NCI-H526 treated with DMSO at 0.1 percent for 48 hours (cell line): ENCODE data around the gene CCNY.
"Not testable (repeated sequence)": the region's sequence is repeated elsewhere in the genome, so short reads cannot be mapped to it uniquely, and the experiment has no call there.

ENCODE experiments used
- DNase-seq: peaks from one replicate; lab custom pipeline; 2025; lab: John Stamatoyannopoulos, UW

Gene CCNY

DNA sequence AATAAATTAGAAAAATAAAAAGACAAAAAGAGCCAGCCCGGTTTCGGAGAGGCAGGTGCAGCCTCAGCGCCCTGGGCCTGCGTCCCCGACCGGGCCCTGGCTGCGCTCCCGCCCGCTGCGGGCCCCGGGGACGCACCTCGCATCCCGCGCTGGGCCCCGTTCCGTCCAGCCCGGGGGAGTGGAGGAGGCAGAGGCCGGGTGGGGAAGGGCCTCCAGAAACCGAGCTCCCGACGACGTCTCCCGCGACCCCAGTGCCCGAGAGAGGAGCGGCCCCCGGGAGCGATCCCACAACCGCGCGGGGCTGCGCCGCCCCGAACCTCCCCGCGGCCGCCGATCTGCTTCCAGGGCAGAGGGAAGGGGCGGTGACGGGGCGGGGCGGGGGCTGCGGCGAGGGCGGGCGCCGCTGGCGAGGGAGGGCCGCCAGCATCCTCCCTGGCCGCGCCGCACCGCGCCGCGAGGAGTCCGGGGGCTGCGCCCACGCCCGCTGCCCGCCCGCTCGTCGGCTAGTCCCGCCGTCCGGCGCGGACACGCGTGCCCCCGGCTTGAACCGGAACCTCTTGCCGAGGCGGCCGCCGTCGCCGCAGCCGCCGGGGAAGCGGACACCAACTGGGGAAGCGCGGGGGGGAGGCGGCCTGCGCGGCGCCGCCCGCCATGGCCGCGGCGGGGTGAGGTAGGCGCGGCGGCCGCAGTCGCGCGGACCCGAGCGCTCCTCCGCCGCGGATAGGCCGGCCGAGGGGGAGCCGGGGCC lies at the start of gene CCNY:
Gene CCNY (plus strand): TSS at position 426 of the 748 bp plus-strand sequence. CDS start 545 bp downstream, outside the sequence.
- peak; percentile 16 for DNase-seq

DNA sequence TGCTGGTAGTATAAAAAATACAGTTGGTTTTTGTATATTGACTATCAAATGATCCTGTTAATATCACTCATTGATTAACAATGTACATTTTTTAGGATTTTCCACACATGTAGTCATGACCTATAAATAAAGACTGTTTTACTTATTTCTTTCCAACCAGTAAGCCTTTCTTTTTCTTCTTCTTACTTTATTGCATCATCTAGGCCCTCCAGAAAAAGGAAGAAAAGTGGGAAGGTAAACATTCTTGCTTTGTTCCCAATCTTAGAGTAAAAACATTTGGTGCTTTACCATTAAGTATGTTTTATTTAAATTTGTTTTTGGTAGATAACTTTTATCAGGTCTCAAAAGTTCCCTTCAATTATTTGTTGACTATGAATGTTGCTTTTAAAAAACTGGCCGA lies 47.1 kb upstream of the CCNY start:
- DNase-seq, result no peak

DNA sequence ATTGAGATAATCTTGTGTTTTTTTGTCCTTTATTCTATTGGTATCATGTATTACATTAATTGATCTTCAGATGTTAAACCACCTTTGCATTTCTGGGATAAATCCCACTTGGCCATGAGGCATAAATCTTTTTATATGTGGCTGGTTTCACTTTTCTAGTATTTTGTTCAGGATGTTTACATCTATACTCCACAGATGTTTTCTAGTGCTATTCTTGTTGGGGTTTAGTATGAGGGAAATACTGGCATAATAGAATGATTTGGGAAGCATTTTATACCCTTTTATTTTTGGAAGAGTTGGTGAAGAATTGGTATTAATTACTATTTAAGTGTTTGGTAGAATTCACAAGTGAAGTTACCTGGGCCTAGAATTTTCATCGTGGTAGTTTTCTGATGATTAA lies 41.8 kb upstream of the CCNY start:
- DNase-seq, result no peak

DNA sequence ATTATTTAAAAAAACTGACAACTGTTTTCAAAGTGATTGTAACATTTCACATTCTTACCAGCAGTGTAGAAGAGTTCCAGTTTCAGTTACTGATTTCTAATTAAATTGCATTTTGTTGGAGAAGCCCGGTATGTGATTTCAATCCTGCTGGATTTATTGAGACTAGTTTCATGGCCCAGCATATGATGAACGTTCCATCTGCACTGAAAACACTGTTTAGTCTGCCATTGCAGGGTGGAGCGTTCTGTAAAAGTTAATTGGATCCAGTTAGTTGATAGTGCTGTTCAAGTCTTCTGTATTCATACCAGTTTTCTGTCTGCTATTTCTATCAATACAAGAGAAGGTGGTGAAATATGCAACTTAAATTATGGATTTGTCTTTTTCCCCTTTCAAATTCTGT lies 37.3 kb upstream of the CCNY start:
- no peak for DNase-seq

DNA sequence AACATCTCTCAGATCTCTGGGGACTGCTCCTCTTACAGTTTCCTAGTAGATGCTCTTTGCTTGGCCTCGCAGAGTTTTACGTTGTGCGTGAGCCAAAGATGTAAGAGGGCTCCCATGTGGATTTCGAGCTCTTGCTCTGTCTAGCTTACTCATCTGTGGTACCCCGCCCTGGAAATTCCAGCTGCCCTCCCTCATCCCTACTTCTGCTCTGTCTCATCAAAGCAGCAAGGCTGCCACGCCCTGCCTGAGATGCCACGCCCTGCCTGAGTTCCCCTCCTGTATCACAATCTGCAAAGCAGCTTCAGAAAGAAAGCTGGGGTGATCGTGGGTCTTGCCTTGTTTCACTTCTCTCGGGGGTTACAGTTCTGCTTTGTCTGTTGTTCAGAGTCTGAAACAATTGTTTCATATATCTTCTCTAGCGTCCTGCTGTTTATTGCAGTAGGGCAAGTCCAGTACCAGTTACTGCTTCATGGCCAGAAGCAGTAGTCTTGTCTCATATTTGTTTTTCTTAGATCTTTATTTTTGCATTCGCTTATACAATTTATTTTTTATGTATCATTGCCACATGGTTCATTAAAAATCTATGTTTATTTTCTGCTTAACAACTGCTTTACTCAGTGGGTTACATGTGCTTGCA lies 36.1 kb upstream of the CCNY start:
- DNase-seq, result no peak

DNA sequence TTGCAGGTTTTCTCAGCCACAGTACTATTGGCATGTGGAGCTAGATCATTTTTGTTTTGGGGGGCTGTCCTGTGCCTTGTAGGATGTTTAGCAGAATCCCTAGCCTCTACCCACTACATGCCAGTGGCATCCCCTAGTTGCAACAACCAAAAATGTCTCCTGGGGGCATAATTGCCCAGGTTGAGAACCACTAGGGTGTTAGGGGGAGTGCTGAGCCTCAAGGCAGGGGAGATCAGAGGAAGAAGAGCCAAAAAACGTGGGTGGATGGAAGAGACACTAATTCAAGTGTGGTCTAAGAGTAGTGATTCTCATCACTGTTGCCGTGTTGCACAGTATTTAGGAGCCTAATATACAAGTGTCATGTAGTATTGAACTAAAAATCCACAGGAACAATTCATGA lies 31.7 kb upstream of the CCNY start:
- no peak for DNase-seq

DNA sequence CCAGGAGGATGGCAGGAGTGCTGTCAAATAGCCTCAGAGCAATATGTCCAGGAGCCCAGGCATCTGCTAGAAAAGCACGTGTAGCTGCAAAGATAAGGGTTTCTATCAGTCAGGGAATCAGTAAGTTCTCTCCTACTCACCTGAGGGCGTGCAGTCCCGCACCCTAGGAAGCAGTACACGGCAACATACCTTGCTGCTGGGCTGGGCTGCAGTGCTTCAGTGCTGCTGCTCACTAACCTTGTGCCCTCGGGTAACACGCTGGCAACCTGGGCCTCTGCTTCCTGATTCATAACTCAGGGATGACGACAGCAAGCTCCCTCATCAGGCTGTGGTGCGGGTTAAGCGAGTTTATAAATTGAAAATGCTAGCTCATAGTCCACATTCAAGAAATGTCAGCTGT lies 29.5 kb upstream of the CCNY start:
- DNase-seq, result no peak

DNA sequence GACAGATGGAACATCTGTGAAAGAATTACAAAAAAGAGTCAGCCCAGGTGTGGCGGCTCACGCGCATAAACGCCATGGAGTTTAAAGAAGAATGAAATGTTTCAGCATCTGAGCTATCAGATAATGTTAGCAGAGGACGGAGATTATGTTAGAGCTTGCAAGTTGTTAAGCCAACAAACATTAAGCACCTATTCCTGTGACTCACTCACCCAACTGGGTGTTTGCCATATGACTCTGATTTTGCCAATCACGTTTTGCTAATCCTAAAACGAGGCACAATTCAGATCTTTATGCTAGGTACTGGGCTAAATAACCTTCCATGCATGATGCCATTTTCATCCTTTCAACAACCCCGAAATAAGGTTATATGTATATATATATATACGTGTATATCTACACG lies 29.0 kb upstream of the CCNY start:
- DNase-seq, result no peak

DNA sequence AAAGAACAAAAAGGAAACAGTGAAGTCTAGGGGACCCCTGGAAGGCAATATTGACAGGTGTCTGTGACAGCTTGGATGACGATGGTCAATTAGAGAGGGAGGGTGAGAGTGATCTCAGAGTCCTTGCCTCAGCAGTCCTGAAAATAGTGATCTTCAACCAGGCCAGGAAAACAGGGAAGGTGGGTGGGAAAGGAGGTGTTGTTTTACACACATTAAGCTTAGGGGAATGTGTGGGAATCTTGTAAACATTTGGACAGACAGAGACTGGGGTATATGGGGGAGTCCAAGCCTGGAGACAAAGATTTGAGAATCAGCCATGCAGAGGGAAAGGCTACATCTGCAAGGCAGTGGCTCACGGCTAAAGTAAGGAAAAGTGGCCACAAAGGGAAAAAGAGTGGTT lies 27.5 kb upstream of the CCNY start:
- no peak for DNase-seq

DNA sequence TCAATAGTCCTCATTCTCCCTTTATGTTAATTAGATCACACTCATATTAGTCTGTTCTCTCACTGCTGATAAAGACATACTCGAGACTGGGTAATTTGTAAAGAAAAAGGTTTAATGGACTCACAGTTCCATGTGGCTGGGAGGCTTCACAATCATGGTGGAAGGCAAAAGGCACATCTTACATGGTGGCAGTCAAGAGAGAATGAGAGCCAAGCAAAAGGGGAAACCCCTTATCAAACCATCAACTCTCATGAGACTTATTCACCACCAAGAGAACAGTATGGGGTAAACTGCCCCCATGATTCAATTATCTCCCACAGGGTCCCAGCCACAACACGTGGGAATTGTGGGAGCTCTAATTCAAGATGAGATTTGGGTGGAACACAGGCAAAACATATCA lies 22.2 kb upstream of the CCNY start:
- not testable (repeated sequence) for DNase-seq

DNA sequence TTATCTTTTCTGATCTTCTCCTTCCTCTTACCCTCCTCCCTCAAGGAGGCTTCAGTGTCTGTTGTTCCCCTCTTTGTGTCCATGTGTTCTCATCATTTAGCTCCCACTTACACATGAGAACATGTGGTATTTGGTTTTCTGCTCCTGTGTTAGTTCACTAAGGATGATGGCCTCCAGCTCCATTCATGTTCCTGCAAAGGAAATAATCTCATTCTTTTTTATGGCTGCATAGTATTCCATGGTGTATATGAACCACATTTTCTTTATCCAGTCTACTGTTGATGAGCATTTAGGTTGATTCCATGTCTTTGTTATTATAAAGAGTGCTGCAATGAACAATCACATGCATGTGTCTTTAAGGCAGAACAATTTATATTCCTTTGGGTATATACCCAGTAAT lies 21.1 kb upstream of the CCNY start:
- DNase-seq, result not testable (repeated sequence)

DNA sequence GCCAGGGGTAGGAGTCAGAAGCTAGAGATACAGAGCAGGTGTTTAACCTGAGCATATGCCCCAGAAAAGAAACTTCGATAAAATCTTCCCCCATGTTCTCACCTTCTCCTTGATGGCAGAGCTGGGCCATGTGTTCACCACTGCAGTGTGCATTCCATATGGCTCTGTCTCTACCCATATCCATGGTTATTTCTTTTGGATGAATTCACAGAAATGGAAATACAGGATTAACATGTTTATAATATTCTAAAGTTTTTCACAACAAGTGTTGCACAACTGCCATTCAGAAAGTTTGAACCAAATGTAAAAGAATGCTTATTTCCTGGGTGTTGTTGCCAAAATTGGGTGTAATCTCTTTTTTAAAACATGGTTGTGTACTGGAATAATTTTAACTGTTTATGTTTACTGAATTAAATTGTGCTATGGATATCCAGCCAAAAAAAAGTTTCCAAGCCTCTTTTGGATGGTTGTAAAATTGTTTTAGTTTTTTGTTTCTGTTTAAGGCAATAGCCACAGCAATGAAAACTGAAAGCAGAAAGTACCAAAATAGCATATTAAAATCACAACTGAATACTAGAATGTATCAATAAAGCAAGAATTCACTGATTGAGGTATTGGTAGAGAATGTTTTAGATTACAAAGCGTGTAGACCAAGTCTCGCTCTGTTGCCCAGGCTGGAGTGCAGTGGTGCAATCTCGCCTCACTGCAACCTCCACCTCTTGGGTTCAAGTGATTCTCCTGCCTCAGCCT lies 19.9 kb upstream of the CCNY start:
- DNase-seq, result no peak

DNA sequence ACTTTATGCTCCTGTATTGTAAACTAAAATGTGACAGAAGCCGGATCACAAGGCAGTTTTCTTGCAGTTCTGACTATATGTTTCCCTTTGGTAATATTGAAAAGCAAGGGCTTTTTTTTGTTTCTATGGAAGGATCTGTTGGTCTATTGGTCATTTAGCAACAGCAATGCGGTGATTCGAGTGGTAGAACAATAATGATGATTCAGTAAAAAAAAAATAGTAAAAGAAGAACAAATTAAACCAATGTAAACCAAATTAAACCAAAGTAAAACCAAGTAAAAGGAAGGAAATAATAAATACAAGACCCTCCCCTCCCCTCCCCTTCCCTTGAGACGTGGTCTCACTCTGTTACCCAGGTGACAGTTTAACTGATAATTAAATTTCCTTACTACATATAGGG lies 17.8 kb upstream of the CCNY start:
- no peak for DNase-seq

DNA sequence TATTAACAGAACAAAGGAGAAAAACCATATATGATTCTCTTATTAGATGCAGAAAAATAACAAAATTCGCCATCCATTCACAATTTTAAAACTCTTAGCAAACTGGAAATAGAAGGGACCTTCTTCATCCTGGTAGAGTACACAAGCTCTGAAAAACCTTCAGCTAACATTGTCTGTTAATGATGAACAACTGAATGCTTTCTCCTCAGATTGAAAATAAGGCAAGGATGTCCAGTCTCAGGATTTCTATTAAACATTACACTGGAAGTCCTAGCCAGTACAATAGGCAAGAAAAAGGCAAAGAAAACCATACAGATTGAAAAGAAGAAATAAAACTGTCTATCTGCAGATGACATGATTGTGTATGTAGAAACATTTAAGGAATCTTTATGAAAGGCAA lies 16.0 kb upstream of the CCNY start:
- DNase-seq, result no peak

DNA sequence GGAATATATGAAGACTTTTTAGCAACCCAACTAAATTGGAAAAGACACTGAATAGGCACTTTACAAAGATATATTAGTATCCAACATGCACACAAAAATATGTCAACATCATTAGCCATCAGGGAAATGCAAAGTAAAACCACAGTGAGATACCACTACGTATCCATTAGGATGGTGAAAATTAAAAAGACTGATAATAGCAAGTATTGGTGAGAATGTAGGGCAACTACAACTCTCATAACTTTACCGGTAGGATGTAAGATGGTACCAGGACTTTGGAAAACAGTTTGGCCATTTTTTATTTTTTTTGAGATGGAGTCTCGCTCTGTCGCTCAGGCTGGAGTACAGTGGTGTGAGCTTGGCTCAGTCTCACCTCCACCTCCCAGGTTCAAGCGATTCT lies 13.7 kb upstream of the CCNY start:
- no peak for DNase-seq

DNA sequence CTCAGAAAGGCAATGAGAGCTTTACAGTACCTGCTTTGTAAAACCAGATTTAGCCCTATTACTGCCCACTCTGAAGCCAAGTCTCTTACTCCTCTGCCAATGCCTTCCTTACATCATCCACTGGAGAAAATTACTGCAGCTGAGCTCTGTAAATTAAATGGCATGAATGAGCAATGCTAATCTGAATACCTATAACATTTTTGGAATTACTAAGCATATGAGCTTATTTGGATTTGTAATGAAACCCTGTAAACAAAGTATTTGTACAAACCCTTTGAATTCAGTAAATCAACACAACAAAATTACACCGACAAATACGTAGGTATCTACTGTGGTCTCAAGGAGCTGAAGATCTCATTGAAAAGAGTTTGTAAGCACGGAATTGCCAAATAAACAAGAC lies 12.1 kb upstream of the CCNY start:
- DNase-seq, result no peak

DNA sequence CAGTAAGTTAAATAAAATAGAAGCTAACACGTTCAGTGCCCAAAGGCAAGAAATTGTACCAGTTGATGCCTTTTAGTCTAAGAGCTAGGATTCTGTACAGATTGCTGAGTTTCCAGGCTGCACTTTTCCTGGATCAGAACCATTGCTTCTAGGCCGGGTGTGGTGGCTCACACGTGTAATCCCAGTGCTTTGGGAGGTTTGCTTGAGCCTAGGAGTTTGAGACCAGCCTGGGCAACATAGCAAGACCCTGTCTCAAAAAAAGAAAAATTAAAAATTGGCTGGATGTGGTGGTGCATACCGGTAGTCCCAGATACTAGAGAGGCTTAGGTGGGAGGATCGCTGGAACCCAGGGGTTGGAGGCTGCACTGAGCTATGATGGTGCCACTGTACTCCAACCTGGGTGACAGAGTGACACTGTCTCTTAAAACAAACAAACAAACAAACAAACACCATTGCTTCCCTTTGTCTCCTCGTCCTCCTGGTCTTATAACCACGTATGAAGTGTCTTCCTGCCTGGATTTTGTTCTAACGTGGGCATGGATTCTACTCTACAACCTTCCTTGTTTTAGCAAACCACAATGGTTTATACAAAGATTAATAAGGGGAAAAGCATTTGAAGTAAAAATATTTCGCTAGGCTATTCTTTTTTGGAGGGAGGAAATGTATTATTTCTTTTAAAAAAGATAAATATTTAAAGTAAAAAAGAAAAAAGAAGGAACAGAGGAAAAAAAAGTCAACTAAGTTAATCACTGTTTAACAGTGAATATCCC lies 9.7 kb upstream of the CCNY start:
- DNase-seq, result no peak

DNA sequence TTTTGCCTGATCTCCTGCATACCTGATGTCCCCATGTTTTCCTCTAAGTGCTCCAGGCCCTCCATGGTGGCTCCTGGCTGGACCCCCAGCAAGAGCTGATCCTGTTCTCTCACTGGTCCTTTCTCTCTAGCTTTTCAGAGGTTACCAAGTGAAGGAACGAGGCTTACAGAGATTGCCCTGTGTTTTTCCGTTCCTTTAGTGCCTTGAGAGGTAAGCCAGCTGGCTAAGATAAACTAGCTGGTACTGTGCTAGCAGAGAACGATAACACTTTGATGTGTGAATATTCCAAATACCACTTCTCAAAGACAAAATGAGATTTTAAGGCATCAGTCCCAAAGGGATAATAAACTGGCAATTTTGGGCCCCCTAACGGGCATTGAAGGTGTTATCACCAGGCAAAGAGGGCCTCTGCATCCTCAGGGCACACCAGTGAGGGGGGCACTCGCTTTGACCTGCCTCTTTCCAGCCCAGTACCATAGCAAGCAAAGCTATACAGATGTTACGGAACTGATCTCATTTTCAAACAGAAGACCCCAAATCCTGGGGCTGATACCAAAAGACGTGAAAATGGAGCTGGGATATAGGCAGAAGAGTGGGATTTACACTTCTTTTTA lies 8.4 kb upstream of the CCNY start:
- DNase-seq, result no peak

DNA sequence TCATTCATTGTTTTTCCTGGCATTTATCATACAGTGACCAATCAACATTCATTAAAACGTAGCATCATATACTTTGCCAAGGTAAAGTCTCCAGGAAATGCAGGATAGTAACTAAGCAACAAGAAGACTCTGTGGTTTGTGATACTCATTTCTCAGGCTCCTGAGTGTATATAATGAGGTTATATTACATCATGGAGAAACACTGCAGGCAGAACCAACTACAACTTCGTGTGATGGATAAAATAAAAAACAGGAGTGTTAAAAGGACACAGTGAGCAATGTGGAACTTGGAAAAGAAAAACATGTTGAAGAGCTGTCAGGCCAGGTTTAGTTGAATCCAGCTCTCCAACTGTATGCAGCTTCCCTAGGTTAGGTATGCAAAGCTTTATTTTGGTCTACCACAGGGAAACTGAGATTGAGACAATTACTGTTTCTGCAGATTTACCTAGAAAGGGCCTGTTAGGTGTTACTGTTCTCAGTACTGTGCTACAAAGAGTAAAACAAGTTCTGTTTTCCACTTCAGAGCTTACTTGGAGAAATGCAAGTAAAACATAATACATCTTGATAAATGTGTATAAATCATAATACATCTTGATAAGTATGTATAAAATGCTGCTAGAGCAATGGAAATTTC lies 7.8 kb upstream of the CCNY start:
- DNase-seq, result no peak

DNA sequence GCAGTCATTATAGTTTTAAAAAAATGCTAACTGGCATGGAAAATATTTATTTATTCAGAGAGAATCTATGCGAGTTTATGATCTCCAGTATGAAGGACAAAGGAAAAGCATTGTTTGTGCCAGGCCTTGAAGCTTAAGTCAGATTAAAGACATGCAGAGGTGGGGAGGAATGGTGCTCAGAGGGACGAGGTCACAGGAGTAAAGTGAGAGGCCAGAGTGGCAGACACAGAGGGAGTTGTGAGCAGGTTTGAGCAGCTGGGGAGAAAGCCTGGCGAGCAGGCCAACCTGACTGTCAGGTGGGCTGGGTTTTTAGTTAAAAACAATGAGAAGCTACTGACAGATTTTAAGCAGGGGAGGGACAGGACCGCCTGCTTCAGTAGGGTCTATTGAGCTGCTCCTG lies 6.8 kb upstream of the CCNY start:
- DNase-seq, result no peak

DNA sequence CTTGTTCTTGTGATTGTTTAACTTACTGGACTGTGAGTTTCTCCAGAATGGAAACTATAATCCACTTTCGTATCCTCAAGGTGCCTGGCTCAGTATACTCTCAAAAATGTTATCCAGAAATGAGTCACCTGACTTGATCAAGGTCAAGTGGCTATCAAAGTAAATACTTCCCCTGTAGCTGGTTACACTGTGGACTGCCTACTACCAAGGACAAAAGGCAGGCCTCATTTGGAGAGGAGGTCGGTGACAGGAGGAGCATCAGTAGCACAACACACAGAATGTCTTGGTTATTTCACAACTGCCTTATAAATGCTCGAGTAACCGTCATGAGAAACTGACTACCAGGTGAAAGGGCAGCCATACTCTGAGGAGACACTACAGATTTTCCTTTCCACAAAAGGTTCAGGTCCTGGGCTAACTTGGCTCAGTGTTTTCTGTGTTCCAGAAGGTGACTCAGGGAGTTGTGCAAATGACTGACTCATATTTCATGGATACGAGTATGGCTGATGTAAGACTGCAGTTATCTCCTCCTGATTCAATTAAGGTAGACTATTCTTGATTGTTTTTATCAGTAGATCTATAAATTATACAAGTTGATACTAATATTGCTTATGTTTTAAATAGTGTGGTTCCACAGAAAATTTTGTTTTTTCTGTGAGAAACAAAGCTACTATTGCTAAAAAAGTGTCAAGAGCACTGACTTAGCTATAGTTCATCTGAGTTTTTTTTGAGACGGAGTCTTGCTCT lies 4.2 kb upstream of the CCNY start:
- DNase-seq, result no peak
